Measurements from ENCODE around the gene RGS10.

RGS10 gene

GRCh38 chr10:119505131-119505551 is 37.4 kb downstream of the RGS10 start:
- TF ChIP-seq EZH2phosphoT487 (IDR thresholded peaks at IDR 0.05; ENCODE audit: borderline replicate concordance) = no peak
- TF ChIP-seq CTCF (conservative IDR thresholded peaks at IDR 0.05; ENCODE audit: low read length) = no peak
- Histone ChIP-seq H3F3A (ENCODE audit: low read depth) (peaks cover 5% of the 10 kb centered on the region), H4K20me1 (ENCODE audit: insufficient read depth, low read length, poor library complexity, severe bottlenecking) (no peaks in the 10 kb centered on the region), H2AFZ (ENCODE audit: low read length) (no peak overlapping the region), H3K9me3 (ENCODE audit: insufficient read depth, low read depth, low read length) (no peaks in the 10 kb centered on the region), H3K4me1 (ENCODE audit: insufficient read depth, low read length, poor library complexity, severe bottlenecking) (peaks cover 28% of the 10 kb centered on the region), H3K4me3 (ENCODE audit: low read length, poor library complexity, severe bottlenecking) (no peak overlapping the region), H3K4me2 (ENCODE audit: low read depth, low read length, poor library complexity, severe bottlenecking) (no peak overlapping the region), H3K36me3 (ENCODE audit: insufficient read depth, low read length) (no peaks in the 10 kb centered on the region), H3K9ac (ENCODE audit: low read depth, low read length, poor library complexity, severe bottlenecking) (no peak overlapping the region), H3K27me3 (ENCODE audit: insufficient read depth, low read length, poor library complexity, severe bottlenecking) (no peaks in the 10 kb centered on the region), H3K9me2 (replicated peaks; ENCODE audit: low read depth, low read length) (no peaks in the 10 kb centered on the region), H3K79me2 (ENCODE audit: insufficient read depth, low read length) (no peaks in the 10 kb centered on the region)

- no peaks in the 10 kb centered on the region for H3K9me2 ChIP-seq (replicated peaks; ENCODE audit: low read depth, low read length)
- H3K9ac ChIP-seq (ENCODE audit: low read depth, low read length, poor library complexity, severe bottlenecking) = no peak overlapping the region
- H3K4me1 ChIP-seq (ENCODE audit: insufficient read depth, low read length, poor library complexity, severe bottlenecking) = peaks cover 28% of the 10 kb centered on the region
- H3K79me2 ChIP-seq (ENCODE audit: insufficient read depth, low read length) = no peaks in the 10 kb centered on the region
- H3K9me3 ChIP-seq (ENCODE audit: insufficient read depth, low read depth, low read length) = no peaks in the 10 kb centered on the region
- no peak overlapping the region for H3K4me2 ChIP-seq (ENCODE audit: low read depth, low read length, poor library complexity, severe bottlenecking)
- H2AFZ ChIP-seq (ENCODE audit: low read length) = no peak overlapping the region
- H3K4me3 ChIP-seq (ENCODE audit: low read length, poor library complexity, severe bottlenecking) = no peak overlapping the region
- H4K20me1 ChIP-seq (ENCODE audit: insufficient read depth, low read length, poor library complexity, severe bottlenecking) = no peaks in the 10 kb centered on the region
- no peaks in the 10 kb centered on the region for H3K36me3 ChIP-seq (ENCODE audit: insufficient read depth, low read length)
- no peaks in the 10 kb centered on the region for H3K27me3 ChIP-seq (ENCODE audit: insufficient read depth, low read length, poor library complexity, severe bottlenecking)
- H3F3A ChIP-seq (ENCODE audit: low read depth) = peaks cover 5% of the 10 kb centered on the region
- TF ChIP-seq EZH2phosphoT487 (IDR thresholded peaks at IDR 0.05; ENCODE audit: borderline replicate concordance) (no peak), CTCF (conservative IDR thresholded peaks at IDR 0.05; ENCODE audit: low read length) (no peak)
Observed at GRCh38 chr10:119504651-119505050, 37.9 kb downstream of the RGS10 start.

- H3K4me3 ChIP-seq (ENCODE audit: low read length, poor library complexity, severe bottlenecking) = no peak overlapping the region
- H3K36me3 ChIP-seq (ENCODE audit: insufficient read depth, low read length) = no peaks in the 10 kb centered on the region; the same call in 1 of the 2 replicates
- H2AFZ ChIP-seq (ENCODE audit: low read length) = no peak overlapping the region
- peaks cover 5% of the 10 kb centered on the region for H3F3A ChIP-seq (ENCODE audit: low read depth)
- H4K20me1 ChIP-seq (ENCODE audit: insufficient read depth, low read length, poor library complexity, severe bottlenecking) = no peaks in the 10 kb centered on the region
- H3K79me2 ChIP-seq (ENCODE audit: insufficient read depth, low read length) = no peaks in the 10 kb centered on the region
- no peaks in the 10 kb centered on the region for H3K9me3 ChIP-seq (ENCODE audit: insufficient read depth, low read depth, low read length)
- H3K9ac ChIP-seq (ENCODE audit: low read depth, low read length, poor library complexity, severe bottlenecking) = no peak overlapping the region
- peaks cover 28% of the 10 kb centered on the region for H3K4me1 ChIP-seq (ENCODE audit: insufficient read depth, low read length, poor library complexity, severe bottlenecking)
- H3K4me2 ChIP-seq (ENCODE audit: low read depth, low read length, poor library complexity, severe bottlenecking) = no peak overlapping the region
- TF ChIP-seq CTCF (conservative IDR thresholded peaks at IDR 0.05; ENCODE audit: low read length) = no peak
- no peak for TF ChIP-seq EZH2phosphoT487 (IDR thresholded peaks at IDR 0.05; ENCODE audit: borderline replicate concordance)
- H3K9me2 ChIP-seq (replicated peaks; ENCODE audit: low read depth, low read length) = no peaks in the 10 kb centered on the region
- H3K27me3 ChIP-seq (ENCODE audit: insufficient read depth, low read length, poor library complexity, severe bottlenecking) = no peaks in the 10 kb centered on the region
Observed at GRCh38 chr10:119503821-119504220, 38.7 kb downstream of the RGS10 start.
